HG02885 (cell line): ENCODE data around the gene PHLDB2.
A peak's percentile ranks its signal among the peaks of the same experiment; 100 is the strongest.

Experiments
- ATAC-seq: cut with Tn5 transposase; IDR thresholded peaks from one replicate; pipeline ENCODE4 v1.9.1; 2021; ENCODE audit warnings: mild to moderate bottlenecking; ENCODE audit not compliant: unreplicated experiment, poor library complexity

PHLDB2 gene

DNA sequence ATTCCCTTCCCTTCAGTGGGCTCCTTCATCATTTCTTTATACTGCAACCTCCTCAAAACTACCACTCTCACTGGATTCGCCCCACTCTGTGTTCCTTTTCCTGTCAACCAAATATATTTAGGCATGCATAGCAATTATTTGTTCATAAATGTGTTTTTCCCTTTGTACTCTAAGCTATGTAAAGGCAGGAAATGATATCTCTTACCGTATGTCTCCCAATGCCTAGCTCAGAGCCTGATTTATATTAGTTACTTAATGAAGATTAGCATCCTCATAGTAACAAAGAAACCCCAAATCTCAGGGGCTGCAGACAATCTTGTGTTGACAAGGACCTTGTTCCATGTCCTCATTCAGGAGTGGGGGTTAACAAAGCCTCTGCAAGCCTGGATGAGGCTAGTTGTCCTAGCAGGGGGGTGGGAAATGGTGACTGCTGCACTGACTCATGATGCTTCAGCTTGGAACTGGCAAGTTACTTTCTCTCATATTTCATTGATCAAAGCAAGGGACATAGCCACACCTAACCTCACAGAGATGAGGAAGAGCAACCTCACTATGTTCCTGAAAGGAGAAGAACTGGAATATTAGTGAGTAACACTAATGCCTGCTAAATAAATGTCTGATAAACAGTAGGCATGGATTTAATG lies 15.2 kb downstream of the PHLDB2 start:
- no peak for ATAC-seq

GRCh38 chr3:111881480-111881879 lies 22.4 kb downstream of the PHLDB2 start:
- ATAC-seq, result no peak

GRCh38 chr3:111882194-111882593 lies 23.1 kb downstream of the PHLDB2 start:
- no peak for ATAC-seq

DNA sequence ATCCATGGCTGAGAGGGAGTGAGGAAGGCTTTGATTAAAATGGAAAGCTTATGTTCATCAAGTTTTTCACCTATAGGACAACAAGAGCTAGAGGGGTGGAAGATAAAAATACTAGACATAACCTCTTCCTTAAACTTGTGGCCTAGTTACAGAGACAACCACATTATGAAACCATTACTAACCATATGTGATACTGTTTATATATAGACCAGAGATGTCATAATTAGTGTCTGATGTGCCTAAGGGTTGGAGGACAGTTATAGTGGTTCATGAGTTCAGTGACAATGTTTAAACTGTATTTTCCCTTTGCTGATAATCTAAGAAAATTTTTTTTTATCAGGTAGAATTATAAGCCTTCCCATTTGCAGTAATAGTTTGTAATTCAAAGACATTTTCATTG lies 23.7 kb downstream of the PHLDB2 start:
- peak; percentile 99 for ATAC-seq

- ATAC-seq, result no peak
Observed at GRCh38 chr3:111884411-111885018, 25.4 kb downstream of the PHLDB2 start.

DNA sequence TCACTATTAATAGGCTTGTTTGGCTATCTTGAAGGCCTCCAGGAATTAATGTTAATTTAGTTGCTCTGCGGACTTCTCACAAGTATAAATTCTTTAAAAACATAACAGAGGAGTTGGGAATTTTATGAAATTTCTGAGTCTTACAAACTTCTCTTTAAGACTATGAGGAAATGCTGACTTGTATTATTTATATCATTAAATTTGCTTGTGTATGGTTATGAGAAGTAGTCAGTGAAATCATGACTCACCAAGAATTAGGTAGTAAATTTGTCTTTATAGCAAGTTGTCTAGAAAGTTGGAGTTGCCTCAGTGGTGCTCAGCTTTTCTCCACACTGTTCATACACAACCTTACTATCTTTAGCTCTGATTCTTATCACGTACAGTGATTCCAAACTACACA lies 26.5 kb downstream of the PHLDB2 start:
- ATAC-seq, result no peak

DNA sequence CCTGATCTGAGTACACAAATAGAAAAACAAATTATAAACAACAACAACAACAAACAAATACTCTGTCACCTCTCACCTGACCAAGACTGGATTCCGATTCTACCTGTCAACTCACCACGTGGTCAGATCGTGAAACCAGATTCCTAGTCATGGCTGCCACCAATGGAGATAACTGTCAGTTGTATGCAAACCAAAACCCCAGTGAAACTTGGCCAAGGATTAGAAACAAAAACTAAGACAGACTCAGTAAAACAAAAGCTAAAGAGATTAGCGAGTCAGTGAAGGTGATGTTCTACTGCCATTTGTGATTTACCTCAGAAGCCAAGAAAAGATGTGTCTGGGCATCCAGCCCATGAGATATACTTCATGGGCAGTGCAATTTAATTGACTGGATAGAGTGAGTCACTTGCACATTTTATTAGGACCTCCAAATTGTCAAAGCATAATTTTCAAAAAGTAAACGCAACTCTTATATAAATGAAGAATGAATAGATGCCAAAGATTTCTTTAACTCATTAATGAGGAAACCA lies 31.1 kb downstream of the PHLDB2 start:
- no peak for ATAC-seq

DNA sequence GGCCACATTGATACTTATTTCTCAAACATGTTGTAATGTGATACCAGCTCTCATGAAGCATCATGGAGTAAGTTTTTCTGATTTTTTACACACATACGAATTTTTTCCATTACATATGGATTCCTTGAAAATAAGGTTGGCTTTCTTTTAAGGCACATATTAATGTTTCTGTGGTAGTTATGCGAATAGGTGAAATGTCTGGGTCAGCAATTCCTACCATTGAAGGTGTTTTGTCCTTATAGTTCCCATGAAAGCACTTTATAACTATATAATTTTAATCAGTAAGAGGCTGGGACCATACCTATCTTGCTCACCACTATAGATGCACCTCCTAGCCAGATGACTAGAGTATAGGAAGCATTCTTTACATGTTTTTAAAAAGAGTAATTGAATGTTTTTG lies 33.0 kb downstream of the PHLDB2 start:
- ATAC-seq, result no peak

GRCh38 chr3:111895071-111895470 lies 36.0 kb downstream of the PHLDB2 start:
- no peak for ATAC-seq

DNA sequence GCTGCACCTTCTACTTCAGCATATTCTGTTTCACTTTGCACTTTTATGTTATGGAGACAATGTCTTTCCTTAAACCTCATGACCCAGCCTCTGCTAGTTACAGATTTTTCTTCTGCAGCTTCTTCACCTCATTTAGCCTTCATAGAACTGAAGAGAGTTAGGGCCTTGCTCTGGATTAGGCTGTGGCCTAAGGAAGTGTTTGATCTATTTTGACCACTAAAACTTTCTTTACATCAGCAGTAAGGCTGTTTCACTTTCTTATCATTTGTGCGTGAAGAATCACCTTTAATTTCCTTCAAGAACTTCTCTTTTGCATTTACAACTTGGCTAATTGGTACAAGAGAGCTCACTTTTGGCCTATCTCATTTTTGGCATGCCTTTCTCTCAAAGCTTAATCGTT lies 40.9 kb downstream of the PHLDB2 start:
- no peak for ATAC-seq

- no peak for ATAC-seq
Observed at GRCh38 chr3:111901637-111902036, 42.6 kb downstream of the PHLDB2 start.

DNA sequence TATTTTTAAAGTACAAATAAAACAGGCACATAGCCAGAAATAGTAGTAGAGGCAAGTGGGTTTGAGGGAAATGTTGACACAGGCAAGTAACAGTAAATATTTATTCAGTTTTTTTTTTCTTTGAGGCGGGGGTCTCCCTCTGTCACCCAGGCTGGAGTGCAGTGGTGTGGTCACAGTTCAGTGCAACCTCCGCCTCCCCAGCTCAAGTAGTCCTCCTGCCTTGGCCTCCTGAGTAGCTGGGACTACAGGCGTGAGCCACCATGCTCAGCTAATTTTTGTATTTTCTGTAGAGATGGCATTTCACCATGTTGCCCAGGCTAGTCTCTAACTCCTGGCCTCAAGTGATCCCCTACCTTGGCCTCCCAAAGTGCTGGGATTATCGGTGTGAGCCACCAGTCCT lies 43.5 kb downstream of the PHLDB2 start:
- ATAC-seq, result no peak

DNA sequence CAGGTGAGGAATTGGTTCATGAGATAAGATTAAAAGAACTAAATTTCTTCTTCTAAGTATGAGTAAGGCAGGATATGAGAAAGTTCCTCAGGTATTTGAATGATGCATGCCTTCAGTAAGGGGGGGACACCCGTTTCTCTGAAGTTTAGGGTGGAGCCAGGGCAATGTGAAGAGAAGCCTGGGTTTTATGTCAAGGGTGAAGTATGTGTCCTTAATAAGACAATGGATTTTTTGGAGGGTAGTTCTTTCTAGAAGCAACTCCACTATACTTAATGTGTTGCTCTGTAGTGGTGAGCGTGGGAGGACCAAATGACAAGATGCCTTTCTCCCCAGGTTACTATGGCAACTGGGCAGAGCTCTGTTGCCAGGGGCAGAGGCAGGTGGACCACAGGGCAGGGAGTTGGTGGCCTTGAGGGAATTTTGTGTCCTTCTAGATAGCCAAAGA lies 44.0 kb downstream of the PHLDB2 start:
- ATAC-seq, result no peak

DNA sequence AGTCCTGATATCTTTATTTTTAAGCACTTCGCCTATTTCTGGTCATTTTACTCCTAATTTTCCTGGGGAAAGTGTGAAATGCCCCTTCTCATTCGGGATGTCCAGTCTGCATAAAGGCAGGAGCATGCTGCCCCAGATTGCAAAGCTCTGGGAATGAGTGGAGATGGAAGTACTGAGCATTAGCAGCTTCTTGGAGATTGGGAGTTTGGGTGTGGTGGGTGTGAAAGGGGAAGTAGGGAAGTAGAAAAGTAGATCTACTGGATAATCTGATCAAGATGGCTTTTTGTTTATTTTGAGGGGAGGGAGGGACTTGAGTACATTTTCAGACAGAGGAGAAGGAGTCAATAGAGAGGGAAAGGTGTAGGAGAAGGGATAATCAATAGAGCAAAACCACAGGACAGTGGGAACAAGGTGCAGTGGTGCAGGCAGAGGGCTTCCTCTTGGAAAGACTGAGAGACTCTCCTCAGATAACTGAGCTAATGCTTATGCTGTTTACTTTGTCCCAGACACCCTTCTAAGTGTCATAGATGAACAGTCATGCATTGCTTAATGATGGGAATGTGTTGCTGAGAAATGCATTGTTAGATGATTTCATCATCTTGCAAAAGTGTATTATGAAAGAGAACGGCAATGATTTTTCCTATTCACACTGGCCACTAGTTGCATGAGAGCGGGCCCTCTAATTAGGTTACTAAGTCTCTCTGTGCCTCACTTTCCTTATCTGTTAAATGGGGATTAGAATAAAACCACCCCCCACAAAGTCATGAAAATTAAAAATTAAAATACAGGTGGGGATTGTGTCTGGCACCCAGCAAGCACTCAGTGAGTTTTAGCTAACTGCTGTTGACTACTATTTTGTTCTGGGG lies 45.5 kb downstream of the PHLDB2 start:
- no peak for ATAC-seq

DNA sequence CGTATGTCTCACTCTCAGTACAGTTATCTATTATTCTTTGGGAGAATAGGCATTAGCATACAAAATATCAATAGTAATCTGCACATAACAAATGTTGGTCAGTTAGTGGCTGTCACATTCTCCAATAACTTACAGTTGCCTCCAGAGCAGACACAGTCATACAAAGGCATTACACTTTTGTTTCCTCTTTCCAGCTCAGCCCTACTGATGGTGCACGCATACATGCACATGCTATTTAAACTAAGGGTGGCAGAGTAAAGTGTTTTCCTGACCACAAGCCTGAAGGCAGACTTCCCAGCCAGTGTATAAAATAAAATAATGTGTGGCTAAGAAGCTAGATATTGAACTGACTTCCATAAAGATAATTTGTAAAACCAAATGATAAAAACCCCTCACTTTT lies 47.6 kb downstream of the PHLDB2 start:
- no peak for ATAC-seq

DNA sequence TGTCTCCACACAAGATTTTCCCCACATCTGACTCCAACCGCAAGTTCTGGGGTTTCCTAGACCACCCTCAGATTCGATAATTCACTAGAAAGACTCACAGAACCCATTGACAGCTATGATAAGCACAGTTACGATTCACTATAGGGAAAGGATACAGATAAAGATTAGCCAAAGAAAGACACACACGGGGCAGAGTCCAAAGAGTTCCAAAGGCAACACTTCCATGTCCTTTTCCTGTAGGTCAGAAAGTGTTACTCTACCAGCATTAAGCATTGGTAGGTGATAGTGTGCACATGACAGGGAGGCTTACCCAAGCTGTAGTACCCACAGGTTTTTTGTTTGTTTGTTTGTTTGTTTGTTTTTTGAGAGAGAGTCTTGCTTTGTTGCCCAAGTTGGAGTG lies 48.1 kb downstream of the PHLDB2 start:
- ATAC-seq, result no peak

GRCh38 chr3:111910806-111911205 lies 51.7 kb downstream of the PHLDB2 start:
- ATAC-seq, result no peak

DNA sequence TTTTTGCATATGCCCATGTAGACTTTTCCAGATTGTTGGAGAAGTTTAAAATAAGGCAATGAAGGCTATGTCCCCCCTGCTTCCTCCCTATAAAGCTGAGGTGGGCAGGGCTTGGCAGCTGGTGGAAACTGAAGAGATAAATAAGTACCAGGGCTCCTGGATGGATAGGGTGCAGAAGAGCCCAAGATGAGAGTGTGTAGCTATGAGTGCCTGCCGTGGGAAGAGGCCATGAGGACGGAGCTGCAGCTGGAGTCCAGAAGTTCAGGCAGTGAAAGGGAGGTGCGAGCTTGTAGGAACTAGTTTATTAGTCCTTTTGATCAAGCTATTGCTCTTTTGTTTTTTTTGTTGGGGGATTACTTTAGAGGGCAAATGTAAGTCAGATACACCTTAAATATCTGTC lies 52.4 kb downstream of the PHLDB2 start:
- no peak for ATAC-seq

- no peak for ATAC-seq
Observed at GRCh38 chr3:111913163-111913763, 54.2 kb downstream of the PHLDB2 start.

DNA sequence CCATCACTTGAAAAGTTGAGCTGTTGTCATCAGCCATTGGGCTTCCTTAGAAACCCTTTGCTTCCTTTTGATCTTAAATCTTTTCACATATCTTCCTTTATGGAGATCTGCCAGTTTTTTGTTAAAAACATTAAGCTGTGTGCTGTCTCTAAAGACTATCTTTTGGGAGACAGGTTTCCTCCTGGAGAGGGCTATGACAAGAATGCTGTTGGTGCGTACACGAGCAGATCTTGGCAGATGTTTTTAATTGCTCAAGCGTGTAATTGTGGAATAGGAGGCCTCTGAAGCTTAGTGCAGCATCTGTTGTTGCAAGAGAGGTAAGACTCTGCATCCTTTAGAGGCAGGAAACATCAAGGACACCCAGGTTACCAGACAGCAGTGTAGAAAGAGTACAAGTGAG lies 56.8 kb downstream of the PHLDB2 start:
- ATAC-seq, result no peak

DNA sequence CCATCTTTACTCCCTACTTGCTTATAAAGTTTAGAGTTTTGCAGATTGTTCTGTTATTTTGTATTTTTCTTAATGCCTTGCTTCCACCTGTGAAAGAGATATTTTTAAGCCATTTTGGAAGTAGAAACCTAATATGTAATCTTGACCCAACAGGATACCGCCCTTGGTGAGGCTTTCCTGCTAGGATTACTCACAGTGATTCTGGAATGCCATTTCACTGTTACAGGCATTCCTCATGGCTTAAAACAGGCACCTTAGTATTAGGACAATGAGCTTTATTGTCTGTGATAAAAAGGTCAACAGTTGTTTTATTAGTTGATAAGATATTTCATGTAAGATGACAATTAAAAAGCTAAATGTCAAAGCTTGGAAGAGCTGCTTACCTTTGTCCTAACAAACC lies 58.2 kb downstream of the PHLDB2 start:
- ATAC-seq, result no peak
